ENCODE data around the gene ROBO1. TPM values are rescaled to one million over a fixed set of nuclear protein-coding genes. Genes with fewer than 3 reads are reported as not detected.

Gene ROBO1
- total and polyA plus RNA-seq, 2 donors (not counting 1 experiment from before 2014, with no cell fraction given) = 0.27 to 3.2 TPM

GRCh38 chr3:79551997-79552396 lies 215.8 kb downstream of the ROBO1 start:
- H3K27me3 ChIP-seq (replicated peaks in 1 of 4; ENCODE audit: control extremely low read depth in 1 of 4, control insufficient read depth in 3 of 4, insufficient read depth in 4 of 4, low read length in 3 of 4) = no peaks in the 10 kb centered on the region
- no peaks in the 10 kb centered on the region for H3K9me3 ChIP-seq (ENCODE audit: control extremely low read depth in 1 of 3, control insufficient read depth in 2 of 3, insufficient read depth in 1 of 3, low read length in 2 of 3)
- H3K9ac ChIP-seq (ENCODE audit: low read length) = no peak overlapping the region
- no peak overlapping the region for H3K4me3 ChIP-seq (ENCODE audit: control extremely low read depth in 1 of 5, extremely low read depth in 1 of 5, insufficient read depth in 1 of 5, low read depth in 2 of 5, low read length in 4 of 5)
- no peak overlapping the region for H3K4me2 ChIP-seq (replicated peaks; ENCODE audit: low read depth, low read length, poor library complexity, severe bottlenecking)
- POLR2A ChIA-PET = no interaction called here
- no peaks in the 10 kb centered on the region for H4K20me1 ChIP-seq (ENCODE audit: control insufficient read depth, insufficient read depth, low read length, poor library complexity, severe bottlenecking)
- H3K4me1 ChIP-seq (ENCODE audit: control insufficient read depth in 2 of 2, insufficient read depth in 2 of 2, low read length in 2 of 2) = no peaks in the 10 kb centered on the region
- no peak overlapping the region for H3K27ac ChIP-seq (ENCODE audit: low read length in 2 of 2)
- H2AFZ ChIP-seq (ENCODE audit: insufficient read depth, low read depth, low read length, poor library complexity, severe bottlenecking) = no peak overlapping the region
- H3K4me3 Mint-ChIP-seq = no peak overlapping the region
- WGBS (ENCODE audit: insufficient coverage) = no CpG with 5 or more reads among the region's 4 CpGs
- H3K79me2 ChIP-seq (ENCODE audit: control insufficient read depth, insufficient read depth, low read length) = no peaks in the 10 kb centered on the region
- no peak for DNase-seq
- intact Hi-C loops (cut with micrococcal nuclease) = no loop called here
- H3K27ac Mint-ChIP-seq = no peak overlapping the region
- peaks cover 2% of the 10 kb centered on the region for H3K9me3 Mint-ChIP-seq (ENCODE audit: insufficient read depth)
- ATAC-seq (ENCODE audit: low read depth) = no peak
- TF ChIP-seq EZH2 (IDR thresholded peaks at IDR 0.05; ENCODE audit: borderline replicate concordance, insufficient read depth, low read depth, low read length, poor library complexity, severe bottlenecking) = no peak
- TF ChIP-seq CTCF (IDR thresholded peaks at IDR 0.05) = no peak
- no peaks in the 10 kb centered on the region for H3K27me3 Mint-ChIP-seq
- H3K4me1 Mint-ChIP-seq = no peaks in the 10 kb centered on the region
- CTCF ChIA-PET = no interaction called here
- H3K36me3 ChIP-seq (replicated peaks in 1 of 2; ENCODE audit: control extremely low read depth in 1 of 2, control insufficient read depth in 1 of 2, extremely low read depth in 1 of 2, insufficient read depth in 2 of 2, low read length in 1 of 2) = no peaks in the 10 kb centered on the region

- no peaks in the 10 kb centered on the region for H3K9me3 ChIP-seq (ENCODE audit: control extremely low read depth in 1 of 3, control insufficient read depth in 2 of 3, insufficient read depth in 1 of 3, low read length in 2 of 3)
- H3K9ac ChIP-seq (ENCODE audit: low read length) = no peak overlapping the region
- ATAC-seq (ENCODE audit: low read depth) (no peak), DNase-seq (no peak)
- ChIA-PET CTCF (no interaction called here), POLR2A (no interaction called here)
- H3K4me3 ChIP-seq (ENCODE audit: control extremely low read depth in 1 of 5, extremely low read depth in 1 of 5, insufficient read depth in 1 of 5, low read depth in 2 of 5, low read length in 4 of 5) = no peak overlapping the region
- Mint-ChIP-seq H3K27me3 (no peaks in the 10 kb centered on the region), H3K9me3 (ENCODE audit: insufficient read depth) (peaks cover 2% of the 10 kb centered on the region), H3K27ac (no peak overlapping the region), H3K4me1 (no peaks in the 10 kb centered on the region), H3K4me3 (no peak overlapping the region)
- no peak overlapping the region for H2AFZ ChIP-seq (ENCODE audit: insufficient read depth, low read depth, low read length, poor library complexity, severe bottlenecking)
- H3K27me3 ChIP-seq (replicated peaks in 1 of 4; ENCODE audit: control extremely low read depth in 1 of 4, control insufficient read depth in 3 of 4, insufficient read depth in 4 of 4, low read length in 3 of 4) = no peaks in the 10 kb centered on the region
- intact Hi-C loops (cut with micrococcal nuclease) = no loop called here
- H3K79me2 ChIP-seq (ENCODE audit: control insufficient read depth, insufficient read depth, low read length) = no peaks in the 10 kb centered on the region
- no peaks in the 10 kb centered on the region for H3K36me3 ChIP-seq (replicated peaks in 1 of 2; ENCODE audit: control extremely low read depth in 1 of 2, control insufficient read depth in 1 of 2, extremely low read depth in 1 of 2, insufficient read depth in 2 of 2, low read length in 1 of 2)
- no peaks in the 10 kb centered on the region for H3K4me1 ChIP-seq (ENCODE audit: control insufficient read depth in 2 of 2, insufficient read depth in 2 of 2, low read length in 2 of 2)
- no CpG with 5 or more reads among the region's 2 CpGs for WGBS (ENCODE audit: insufficient coverage)
- TF ChIP-seq EZH2 (IDR thresholded peaks at IDR 0.05; ENCODE audit: borderline replicate concordance, insufficient read depth, low read depth, low read length, poor library complexity, severe bottlenecking) (no peak), CTCF (IDR thresholded peaks at IDR 0.05) (no peak)
- H4K20me1 ChIP-seq (ENCODE audit: control insufficient read depth, insufficient read depth, low read length, poor library complexity, severe bottlenecking) = no peaks in the 10 kb centered on the region
- H3K4me2 ChIP-seq (replicated peaks; ENCODE audit: low read depth, low read length, poor library complexity, severe bottlenecking) = no peak overlapping the region
- no peak overlapping the region for H3K27ac ChIP-seq (ENCODE audit: low read length in 2 of 2)
These were observed 216.4 kb downstream of the ROBO1 start for GRCh38 chr3:79551321-79551892.

All from B cell (primary cell).